ENCODE measurements around the gene IER5L.

DNA sequence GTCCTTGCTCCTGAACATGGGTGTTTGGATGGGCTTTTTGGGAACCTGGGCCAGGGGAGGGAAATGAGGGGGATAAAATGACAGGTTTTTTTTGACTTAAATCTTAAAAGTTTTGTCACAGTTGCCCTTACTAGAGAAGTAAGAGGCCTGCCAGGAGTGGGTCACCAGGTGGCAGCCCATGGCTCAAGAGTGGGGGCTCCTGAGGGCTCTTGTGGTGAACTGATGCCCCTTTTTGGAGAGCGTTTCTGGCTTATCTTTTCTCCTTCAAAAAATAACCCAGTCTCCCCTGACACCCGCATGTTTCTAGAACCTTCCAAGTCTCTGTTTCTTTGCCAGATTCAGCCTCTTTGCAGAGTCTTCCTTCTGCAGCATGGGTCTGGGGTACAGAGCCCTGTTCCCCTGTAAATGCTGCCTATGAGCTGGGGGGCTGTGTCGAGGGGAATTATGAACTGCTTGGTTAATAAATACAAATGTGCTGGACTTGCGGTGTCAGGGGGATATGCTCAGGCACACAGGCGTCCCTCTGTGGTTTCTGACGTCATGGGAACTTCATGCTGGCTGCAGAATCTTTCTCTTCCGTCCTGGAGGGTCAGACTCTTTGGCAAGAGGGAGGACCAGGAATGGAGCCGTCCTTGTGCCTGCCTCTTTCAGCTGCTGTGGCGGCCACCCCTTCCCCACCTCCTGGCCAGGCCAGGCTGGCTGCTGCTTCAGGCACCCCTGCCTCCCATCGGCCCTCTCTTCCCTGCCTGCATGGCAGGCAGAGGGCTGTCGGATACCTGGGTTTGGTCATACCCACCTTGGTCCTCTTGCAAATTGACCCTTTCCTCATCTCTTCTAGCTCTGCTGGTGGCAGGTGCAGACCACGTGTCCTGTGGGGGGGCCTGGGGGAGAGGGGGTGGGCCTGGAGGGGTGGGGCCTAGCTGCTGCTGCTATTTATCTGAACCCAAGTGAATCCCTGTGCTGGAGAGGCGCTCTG, 36.7 kb downstream of the IER5L start:
- TF ChIP-seq EZH2 (IDR thresholded peaks at IDR 0.05; ENCODE audit: insufficient read depth, poor library complexity, severe bottlenecking) (no peak), EZH2phosphoT487 (IDR thresholded peaks at IDR 0.05; ENCODE audit: insufficient read depth, low read depth) (no peak)

Data from GM23248 (cell line).